NCI-H2081 (cell line): ENCODE results near the gene TGFBR1.
A peak's percentile ranks its signal among the peaks of the same experiment; 100 is the strongest.

Source experiments
- DNase-seq, 2 experiments: peaks; one replicate each; lab custom pipeline; 2025; lab: John Stamatoyannopoulos, UW

The TGFBR1 gene

GRCh38 chr9:99171225-99172123, 66.6 kb downstream of the TGFBR1 start:
- no peak for DNase-seq

GRCh38 chr9:99172124-99173091, 67.5 kb downstream of the TGFBR1 start:
- peak; percentile 26 to 64 for DNase-seq

- peak in 1 of 2 experiments; percentile 26 for DNase-seq
Observed at GRCh38 chr9:99173570-99174504, 68.9 kb downstream of the TGFBR1 start.

GRCh38 chr9:99176527-99177013, 71.7 kb downstream of the TGFBR1 start:
- DNase-seq, result no peak

GRCh38 chr9:99177576-99178366, 72.9 kb downstream of the TGFBR1 start:
- DNase-seq, result no peak

GRCh38 chr9:99178912-99179872, 74.3 kb downstream of the TGFBR1 start:
- no peak for DNase-seq

GRCh38 chr9:99180199-99180598, 75.3 kb downstream of the TGFBR1 start:
- DNase-seq, result no peak

GRCh38 chr9:99180662-99181061, 75.7 kb downstream of the TGFBR1 start:
- DNase-seq, result no peak

GRCh38 chr9:99181206-99181605, 76.3 kb downstream of the TGFBR1 start:
- DNase-seq, result no peak

- DNase-seq, result no peak
Observed at GRCh38 chr9:99181621-99182020, 76.7 kb downstream of the TGFBR1 start.

- no peak for DNase-seq
Observed at GRCh38 chr9:99182356-99182755, 77.4 kb downstream of the TGFBR1 start.

- no peak for DNase-seq
Observed at GRCh38 chr9:99183616-99184015, 78.7 kb downstream of the TGFBR1 start.

GRCh38 chr9:99184110-99184474, 79.2 kb downstream of the TGFBR1 start:
- no peak for DNase-seq

GRCh38 chr9:99184475-99185347, 79.8 kb downstream of the TGFBR1 start:
- peak; percentile 87 to 92 for DNase-seq

GRCh38 chr9:99185348-99185632, 80.4 kb downstream of the TGFBR1 start:
- DNase-seq, result no peak

GRCh38 chr9:99185934-99186333, 81.0 kb downstream of the TGFBR1 start:
- DNase-seq, result no peak

- no peak for DNase-seq
Observed at GRCh38 chr9:99187311-99187710, 82.4 kb downstream of the TGFBR1 start.

- no peak for DNase-seq
Observed at GRCh38 chr9:99189186-99189585, 84.3 kb downstream of the TGFBR1 start.
